ENCODE results near the gene DEGS2.

Gene DEGS2

DNA sequence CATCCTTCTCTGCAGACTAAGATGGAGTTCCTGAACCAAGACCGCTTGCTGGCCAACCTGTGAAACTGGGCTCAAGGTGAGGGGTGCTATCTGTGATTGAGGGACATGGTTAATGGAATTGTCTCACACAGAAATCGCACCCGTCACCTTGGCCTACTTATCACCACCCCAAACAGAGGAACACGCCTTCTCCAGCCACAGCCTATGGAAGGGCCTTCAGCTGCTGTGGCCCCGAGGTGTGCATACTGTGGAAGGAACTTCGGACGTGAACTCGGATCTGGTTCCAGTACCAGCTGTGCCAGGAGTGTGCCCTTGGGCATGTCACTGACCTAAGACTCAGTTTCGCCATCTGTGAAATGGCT, 49.9 kb downstream of the DEGS2 start:
- DNase-seq: no peak

DNA sequence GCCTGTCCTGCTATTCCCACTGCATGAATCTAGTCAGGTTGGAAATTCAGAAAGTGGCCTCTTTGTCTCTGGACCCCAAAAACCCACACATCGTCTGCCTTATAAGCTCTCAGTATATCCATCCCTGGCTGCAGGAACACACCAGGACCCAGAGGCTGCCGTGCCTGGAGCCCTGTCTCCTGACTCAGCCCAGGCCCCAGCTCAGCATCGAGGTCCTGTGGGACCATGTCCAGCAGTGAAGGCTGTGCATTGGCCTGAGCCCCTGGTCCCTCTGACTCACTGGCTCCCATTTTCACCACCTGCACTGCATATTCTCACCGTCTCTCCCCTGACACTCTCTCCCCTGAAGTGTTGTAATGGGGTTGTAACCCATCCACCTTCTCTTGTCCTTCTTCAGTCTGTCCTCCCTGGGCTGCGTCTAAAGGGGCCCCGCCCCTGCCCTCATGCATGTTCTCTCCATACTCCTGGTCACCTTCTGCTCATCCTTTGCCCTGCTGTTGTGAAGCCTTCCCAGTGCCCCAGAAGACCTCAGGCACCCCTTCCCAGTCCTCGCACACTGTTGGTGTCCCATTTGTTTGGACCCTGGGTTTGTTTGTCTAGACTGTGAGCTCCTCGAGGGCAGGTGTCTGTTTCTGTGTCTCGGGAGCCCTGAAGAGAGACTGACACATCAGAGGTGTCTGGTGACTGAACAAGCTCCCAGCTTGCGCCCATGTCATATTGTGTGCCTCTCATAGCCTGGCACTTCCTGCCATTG, 50.4 kb downstream of the DEGS2 start:
- DNase-seq: no peak

DNA sequence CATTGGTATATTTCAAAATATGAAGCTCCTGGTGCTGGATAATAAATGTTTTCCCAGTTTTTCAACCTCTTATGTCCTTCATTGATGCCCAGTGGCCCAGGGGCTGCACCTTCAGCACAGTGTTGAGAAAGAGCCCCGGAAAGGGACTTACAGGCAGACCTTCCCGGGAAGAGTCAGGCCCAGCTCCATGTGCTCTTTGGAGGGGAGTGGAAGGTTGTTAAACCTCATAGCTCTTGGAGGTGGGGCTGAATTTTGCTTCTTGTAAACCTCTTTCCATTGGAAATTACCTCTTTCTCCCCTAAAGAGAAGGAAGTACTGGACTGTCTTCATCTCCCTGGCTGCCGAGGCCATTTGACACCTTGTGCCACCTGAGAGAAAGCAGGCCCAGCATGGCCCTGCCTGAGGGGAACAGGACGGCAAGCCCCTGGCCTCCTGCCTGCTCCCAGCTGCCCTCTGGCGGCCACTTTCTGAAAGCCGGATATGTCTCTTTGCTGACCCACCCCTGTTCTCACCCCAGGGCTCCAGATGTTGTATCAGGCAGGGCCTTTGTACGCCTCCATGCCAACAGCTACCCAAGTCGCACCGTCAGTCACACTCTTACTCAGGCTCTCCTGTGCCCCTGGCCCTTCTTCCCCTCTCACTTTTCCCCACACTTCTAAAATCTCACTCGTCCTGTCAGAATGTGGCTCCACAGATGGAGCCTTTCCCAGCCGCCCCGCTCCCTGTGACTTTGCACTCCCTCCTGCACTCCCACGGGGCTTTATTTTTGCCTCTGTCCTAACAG, 51.2 kb downstream of the DEGS2 start:
- peak; percentile 54 to 76 for DNase-seq

DNA sequence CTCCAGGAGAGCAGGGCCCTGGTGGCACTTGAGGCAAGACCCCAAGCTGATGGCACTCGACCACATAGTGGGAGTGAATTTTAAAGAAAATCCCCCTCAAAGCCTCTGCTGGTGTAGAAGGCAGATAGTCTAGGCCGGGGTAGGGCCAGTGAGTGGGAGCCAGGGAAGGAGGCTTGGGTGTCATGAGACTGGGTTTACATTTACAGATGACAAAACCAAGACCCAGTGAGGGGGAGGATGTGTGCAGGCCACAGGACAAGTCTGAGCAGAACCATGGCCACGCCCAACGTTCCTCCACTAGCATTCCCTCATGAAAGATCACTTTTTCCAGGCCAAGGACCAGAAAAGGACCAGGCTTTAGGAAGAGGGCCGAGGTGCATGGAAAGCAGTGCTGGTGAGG, 52.2 kb downstream of the DEGS2 start:
- DNase-seq: no peak

DNA sequence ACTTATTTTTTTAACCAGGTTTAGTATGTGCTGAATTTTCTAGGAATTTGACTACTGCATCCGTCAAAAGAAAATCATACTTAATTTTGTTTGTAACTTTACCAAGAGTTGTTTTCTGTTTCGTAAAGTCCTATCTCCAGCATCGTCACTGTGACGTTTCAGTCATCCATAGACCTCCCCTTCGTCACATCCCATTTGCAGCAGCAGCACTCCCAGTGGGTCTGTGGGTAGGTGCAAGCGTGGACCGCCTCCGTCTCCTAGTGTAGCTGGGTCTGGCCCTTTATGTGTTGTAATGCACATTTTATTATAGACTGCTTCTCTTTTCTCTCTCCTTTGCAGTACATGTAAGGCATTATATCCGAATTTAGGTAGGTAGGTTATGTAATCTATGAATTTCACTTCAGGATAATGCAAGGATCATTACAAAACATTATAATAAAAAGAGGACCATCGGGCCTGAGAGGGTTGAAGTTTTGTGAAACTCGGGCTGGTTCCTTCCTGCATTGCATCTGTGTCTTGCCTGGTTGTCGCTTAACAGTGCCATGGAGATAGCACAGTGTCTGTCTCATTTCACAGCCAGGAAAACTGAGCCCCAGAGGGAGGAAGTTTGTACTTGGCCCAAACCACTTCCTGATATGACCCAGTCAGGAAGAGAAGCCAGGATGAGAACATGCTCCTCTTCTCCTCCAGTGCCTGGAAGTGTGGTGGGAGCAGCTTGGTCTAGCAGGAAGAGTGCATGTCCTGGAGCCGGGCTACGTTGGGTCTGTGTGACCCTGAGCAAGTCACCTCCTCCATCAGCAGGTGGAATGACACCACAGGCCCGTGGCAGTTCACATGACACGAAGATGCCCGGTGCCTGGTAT, 53.0 kb downstream of the DEGS2 start:
- DNase-seq: peak; percentile 66 to 73

DNA sequence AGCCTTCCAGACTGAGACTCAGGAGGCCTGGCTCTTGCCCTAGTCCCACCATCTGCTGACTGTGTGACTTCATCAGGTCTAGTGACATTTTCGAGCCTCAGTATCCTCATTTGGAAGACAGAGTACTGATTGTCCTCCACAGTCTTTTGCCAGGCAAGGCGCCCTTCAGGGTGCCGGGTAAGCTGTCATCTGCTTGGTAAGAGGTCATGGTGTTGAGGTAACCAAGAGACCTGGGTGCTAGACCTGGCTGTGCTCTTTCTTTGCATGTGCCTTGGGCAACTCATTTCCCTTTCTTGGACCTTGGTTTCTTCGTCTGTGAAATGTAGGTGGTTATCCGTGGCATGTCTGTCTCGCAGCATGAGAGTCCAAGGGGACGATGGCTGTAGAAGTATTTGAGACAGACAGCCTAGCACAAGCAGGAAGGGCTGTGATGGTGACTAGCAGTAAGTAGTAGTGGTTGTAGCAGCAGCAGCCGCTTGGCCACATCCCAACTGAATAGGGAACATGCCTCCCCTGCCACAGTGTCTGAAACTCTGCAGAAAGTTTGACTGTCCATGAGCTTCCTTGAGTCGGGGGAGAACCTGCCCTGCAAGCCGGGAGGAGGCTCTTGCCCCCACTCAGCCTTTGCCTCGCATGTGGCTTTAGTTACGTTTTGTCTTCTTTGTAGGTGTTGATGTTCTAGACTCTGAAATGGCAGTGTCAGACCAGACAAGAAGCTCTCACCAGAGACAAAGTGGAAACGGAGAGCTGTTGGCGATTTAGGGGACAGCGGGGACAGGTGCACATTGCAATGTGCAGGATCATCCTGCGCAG, 53.9 kb downstream of the DEGS2 start:
- peak; percentile 77 to 78 for DNase-seq

DNA sequence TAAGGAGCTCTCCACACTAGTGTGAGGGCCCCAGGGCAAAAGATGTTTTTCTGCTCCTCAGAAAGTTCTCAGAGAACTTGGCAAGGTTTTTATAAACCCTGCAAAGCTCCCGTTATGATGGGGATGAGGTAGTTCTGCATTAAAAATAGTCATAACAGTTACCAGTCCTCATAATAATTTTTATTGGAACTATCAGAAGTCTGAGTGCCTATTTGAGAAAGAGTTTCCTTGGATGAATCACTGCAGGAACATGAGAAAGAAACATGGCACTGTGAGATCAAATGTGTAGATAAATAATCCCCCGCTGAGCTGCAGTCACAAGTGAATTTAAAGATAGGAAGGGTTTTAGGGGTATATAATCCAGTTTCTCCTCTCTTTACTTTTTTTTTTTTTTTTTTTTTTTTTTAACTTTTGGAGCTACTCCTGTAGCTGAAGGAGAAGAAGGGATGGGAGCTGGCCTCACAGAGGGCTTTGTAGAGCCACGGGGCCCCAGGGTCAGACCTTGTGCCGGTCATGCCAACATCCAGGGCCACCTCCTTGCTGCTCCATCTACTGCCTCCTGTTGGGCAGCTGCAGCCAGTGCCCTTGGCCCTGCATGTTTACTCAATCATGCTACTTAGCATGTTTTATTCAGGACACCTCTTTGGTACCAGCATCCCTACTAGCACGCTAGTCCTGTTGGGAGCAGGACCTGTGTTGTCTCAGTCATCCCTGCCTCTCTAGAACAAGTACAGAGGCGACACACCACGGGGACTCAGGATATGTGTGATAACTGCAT, 54.7 kb downstream of the DEGS2 start:
- DNase-seq: no peak

DNA sequence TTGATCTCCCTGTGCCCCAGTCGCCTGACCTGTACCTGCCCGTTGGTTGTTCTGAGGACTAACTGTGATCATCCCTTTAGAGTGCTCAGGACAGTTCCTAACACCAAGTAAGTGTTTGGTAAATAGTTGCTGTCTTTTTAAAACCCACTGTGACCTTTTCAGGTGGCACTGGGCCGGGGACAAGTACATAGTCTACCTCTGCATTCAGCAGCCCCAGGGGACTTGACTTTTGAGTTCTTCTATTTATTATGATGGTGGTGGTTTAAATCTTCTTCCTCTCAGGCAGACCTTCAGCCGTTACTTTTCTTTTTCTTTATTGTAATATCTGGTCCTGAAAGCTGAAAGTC, 55.5 kb downstream of the DEGS2 start:
- DNase-seq: no peak

DNA sequence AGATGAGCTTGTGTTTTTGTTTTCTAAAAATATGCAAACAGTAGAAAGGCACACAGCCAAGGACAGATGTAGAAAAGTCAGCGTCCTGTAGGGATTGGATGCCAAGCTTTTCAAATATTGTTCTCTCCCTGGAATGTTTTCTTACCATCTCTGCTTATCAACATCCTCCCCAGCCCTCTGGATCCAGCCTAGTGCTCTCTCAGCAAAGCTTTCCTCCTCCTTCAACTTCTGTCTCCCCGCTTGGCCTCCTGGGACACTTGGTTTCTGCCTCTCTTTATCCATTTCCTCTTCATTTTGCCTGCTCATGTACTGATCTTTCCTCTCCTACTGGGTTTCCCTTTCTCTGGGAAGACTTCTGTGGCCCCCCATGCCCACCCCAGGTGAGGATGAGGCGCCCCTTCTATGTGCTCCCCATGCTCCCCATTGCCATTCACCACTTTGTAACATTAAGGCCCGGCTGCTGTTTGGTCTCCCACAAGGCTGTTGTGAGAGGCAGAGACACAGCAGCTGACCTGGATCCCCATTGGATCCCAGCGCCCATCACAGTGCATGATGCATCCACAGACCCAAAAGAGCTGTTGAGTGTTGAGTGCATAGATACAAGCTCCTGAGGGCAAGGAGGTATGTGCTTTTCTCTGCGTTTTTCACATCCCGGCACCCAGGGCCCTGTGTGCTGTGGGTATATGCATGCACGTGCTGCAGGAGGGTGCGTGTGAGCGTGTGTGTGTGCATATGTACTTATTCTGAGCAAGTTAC, 56.0 kb downstream of the DEGS2 start:
- DNase-seq: no peak

DNA sequence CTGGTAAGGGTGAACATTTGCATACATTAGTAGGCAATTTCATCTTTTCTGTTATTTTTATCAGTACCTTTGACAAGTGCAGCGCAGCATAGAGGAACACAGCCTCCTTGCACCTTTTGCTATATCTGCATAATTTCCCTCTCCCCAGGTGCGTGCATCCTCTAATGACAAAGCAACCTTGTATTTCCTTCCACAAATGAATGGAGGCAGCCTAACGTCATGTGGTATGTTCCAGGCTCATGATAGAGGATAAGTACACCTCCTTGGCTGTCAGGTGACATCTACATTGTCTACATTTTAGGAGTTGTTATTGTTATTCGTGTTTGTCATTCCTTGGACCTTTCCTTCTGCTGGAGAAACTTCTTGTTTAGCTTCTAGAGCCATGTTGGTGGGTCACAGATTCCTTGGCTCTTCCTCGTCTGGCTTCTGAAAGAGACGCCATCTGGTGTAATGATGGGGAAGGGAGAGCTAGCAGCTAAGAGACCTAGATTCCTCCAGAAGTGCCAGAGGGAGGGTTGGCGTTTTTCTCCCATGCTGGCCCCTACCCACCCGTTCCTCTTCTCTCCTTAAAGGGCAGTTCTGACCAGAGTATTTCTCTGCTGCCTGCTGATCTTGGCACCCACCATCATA, 57.2 kb downstream of the DEGS2 start:
- DNase-seq: no peak

DNA sequence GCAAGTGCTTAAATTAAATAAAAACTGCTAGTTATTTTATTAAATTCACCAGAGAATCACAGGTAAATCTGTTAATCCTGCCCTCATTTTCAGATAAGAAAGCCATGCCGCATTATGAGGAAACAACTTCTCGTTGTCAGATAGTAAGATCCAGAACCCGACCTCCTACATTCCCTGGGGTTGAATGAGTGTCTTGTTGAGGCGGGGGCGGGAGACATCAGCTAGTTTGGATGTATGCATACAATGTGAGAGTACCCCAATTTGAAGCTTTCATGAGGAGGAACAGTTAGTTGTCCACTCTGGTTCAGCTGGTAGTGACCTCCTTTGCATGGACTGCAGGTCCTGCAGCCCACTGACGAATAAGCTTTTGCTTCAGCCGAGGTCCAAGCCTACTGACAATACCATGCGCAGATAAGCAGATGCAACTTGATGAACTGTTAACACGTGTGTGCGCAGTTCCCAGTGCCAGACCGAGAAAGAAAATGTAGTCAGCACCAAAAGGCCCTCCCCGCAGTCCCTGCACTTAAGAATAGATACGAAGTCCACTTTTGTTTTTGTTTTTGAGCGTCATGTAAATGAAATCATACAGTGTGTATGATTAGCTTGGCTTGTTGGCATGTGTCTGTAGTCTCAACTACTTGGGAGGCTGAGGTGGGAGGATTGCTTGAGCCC, 59.3 kb downstream of the DEGS2 start:
- DNase-seq: no peak

DNA sequence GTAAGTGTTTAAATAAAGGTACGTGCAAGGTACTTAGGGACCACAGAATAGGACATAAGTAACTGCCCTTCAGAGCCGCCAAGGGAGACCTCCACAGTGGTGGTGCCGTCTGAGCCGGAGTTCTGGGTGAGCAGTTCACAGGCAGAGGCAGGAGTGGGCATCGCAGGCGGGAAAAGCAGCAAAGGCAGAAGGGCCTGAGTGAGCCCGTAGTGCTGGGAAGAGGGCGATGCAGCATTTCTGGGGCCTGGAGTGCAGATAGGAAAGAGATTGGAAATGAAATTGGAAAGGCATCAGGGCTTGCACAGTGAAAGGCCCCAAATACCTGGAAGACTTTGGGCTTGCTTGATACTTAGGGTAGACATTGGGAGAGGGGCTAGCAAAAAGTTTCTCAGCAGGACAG, 61.3 kb downstream of the DEGS2 start:
- no peak for DNase-seq

DNA sequence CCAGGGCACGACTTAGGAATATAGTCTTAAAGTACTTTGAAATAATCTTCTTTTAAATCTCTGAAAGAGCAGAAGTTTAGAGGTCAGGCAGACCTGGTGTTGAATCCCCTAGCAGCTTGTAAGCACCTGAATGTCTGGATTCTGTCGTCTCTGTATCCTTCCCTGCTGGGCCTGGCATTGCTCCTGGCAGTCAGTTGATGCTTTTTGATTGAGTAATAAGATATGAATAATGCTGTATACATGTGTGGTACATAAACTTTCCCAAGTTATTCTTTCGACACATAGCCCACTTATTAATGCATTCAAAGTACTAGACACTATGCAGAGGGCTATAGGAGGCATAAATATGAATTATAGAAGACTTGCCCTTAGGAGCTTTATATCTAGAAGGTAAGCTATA, 62.8 kb downstream of the DEGS2 start:
- no peak for DNase-seq

Data from Kasumi-1 (cell line).